ENCODE data around the gene PLCB1. TPM values are rescaled to one million over a fixed set of nuclear protein-coding genes. Genes with fewer than 3 reads are reported as not detected.

PLCB1 gene
- total RNA-seq, 1 donor from 2014 or later: 10.7 TPM

DNA sequence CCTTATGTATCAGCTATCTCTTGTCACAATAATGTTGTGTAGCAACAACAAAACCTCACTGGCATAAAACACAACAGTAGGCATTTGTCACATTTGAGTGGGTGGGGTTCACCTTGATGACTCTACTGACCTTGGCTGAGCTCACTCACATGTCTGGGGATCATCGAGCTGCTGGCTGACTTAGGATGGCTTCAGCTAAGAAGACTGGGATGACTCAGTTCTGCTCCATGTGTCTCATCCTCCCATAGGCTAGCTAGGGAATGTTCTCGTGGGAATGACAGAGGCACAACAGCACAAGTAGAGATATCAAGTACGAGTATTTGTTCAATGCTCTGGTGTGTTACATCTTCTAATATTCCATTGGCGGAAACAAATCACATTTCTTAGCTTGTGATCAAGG lies 167.9 kb downstream of the PLCB1 start:
- Histone ChIP-seq H3K4me1 (ENCODE audit: insufficient read depth, low read length) (no peaks in the 10 kb centered on the region), H3K27me3 (ENCODE audit: insufficient read depth, low read length) (no peaks in the 10 kb centered on the region), H3K9me3 (ENCODE audit: insufficient read depth, low read depth, low read length) (no peaks in the 10 kb centered on the region), H3K36me3 (ENCODE audit: insufficient read depth, low read length) (no peaks in the 10 kb centered on the region), H3K4me3 (ENCODE audit: insufficient read depth, low read depth, low read length) (no peak overlapping the region), H3K4me2 (ENCODE audit: low read length) (no peak overlapping the region), H3K9ac (ENCODE audit: low read length) (no peak overlapping the region), H2AFZ (ENCODE audit: low read depth, low read length) (no peak overlapping the region), H3K79me2 (ENCODE audit: insufficient read depth, low read length) (no peaks in the 10 kb centered on the region), H4K20me1 (ENCODE audit: insufficient read depth, low read length) (no peaks in the 10 kb centered on the region), H3K27ac (ENCODE audit: low read depth, low read length) (no peak overlapping the region)
- H3K4me1 Mint-ChIP-seq (ENCODE audit: low read depth, unreplicated experiment): peaks cover 9% of the 10 kb centered on the region
- H3K27ac Mint-ChIP-seq (ENCODE audit: unreplicated experiment): no peak overlapping the region
- H3K9me3 Mint-ChIP-seq (ENCODE audit: unreplicated experiment): no peaks in the 10 kb centered on the region
- no peak overlapping the region for H3K4me3 Mint-ChIP-seq (ENCODE audit: unreplicated experiment)
- H3K27me3 Mint-ChIP-seq (ENCODE audit: low read depth, unreplicated experiment): no peaks in the 10 kb centered on the region
- FAIRE-seq (no peak), DNase-seq (ENCODE audit: low read depth) (peak; percentile 27)
- no peak for TF ChIP-seq EZH2 (IDR thresholded peaks at IDR 0.05; ENCODE audit: insufficient read depth, low read length)
- TF ChIP-seq, protein P1, sequence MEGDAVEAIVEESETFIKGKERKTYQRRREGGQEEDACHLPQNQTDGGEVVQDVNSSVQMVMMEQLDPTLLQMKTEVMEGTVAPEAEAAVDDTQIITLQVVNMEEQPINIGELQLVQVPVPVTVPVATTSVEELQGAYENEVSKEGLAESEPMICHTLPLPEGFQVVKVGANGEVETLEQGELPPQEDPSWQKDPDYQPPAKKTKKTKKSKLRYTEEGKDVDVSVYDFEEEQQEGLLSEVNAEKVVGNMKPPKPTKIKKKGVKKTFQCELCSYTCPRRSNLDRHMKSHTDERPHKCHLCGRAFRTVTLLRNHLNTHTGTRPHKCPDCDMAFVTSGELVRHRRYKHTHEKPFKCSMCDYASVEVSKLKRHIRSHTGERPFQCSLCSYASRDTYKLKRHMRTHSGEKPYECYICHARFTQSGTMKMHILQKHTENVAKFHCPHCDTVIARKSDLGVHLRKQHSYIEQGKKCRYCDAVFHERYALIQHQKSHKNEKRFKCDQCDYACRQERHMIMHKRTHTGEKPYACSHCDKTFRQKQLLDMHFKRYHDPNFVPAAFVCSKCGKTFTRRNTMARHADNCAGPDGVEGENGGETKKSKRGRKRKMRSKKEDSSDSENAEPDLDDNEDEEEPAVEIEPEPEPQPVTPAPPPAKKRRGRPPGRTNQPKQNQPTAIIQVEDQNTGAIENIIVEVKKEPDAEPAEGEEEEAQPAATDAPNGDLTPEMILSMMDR (IDR thresholded peaks at IDR 0.05; ENCODE audit: insufficient read depth, low read depth, low read length): no peak
- H3K36me3 Mint-ChIP-seq (ENCODE audit: low read depth, unreplicated experiment): peaks cover 2% of the 10 kb centered on the region

DNA sequence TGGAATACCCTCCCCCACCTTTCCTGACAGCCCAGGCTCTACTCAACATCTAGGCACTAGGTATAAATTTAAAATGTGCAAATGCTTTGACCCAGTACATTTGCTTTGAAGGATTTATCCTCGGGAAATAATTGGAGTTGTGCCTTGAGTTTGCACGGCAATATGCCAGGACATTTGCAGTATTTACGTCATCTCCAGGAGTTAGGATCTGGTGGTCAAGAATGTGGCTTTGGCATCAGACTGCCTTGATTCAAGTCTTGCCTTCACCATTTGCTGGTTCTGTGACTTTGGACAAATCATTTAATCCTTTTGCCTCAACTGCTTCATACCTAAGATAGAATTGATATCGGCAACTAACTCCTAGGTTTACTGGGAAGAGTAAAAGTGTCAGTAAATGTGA lies 169.6 kb downstream of the PLCB1 start:
- no peaks in the 10 kb centered on the region for H3K27me3 ChIP-seq (ENCODE audit: insufficient read depth, low read length)
- DNase-seq (ENCODE audit: low read depth) (peak; percentile 76), FAIRE-seq (no peak)
- Mint-ChIP-seq H3K9me3 (ENCODE audit: unreplicated experiment) (no peaks in the 10 kb centered on the region), H3K4me1 (ENCODE audit: low read depth, unreplicated experiment) (peaks cover 7% of the 10 kb centered on the region), H3K27me3 (ENCODE audit: low read depth, unreplicated experiment) (peaks cover 6% of the 10 kb centered on the region), H3K27ac (ENCODE audit: unreplicated experiment) (no peak overlapping the region), H3K36me3 (ENCODE audit: low read depth, unreplicated experiment) (peaks cover 2% of the 10 kb centered on the region), H3K4me3 (ENCODE audit: unreplicated experiment) (no peak overlapping the region)
- no peak overlapping the region for H2AFZ ChIP-seq (ENCODE audit: low read depth, low read length)
- H3K9ac ChIP-seq (ENCODE audit: low read length): no peak overlapping the region
- H3K4me3 ChIP-seq (ENCODE audit: insufficient read depth, low read depth, low read length): no peak overlapping the region
- no peak overlapping the region for H3K4me2 ChIP-seq (ENCODE audit: low read length)
- no peaks in the 10 kb centered on the region for H3K9me3 ChIP-seq (ENCODE audit: insufficient read depth, low read depth, low read length)
- no peaks in the 10 kb centered on the region for H3K4me1 ChIP-seq (ENCODE audit: insufficient read depth, low read length)
- H3K27ac ChIP-seq (ENCODE audit: low read depth, low read length): no peak overlapping the region
- TF ChIP-seq, protein P1 (IDR thresholded peaks at IDR 0.05; ENCODE audit: insufficient read depth, low read depth, low read length): no peak
- TF ChIP-seq EZH2 (IDR thresholded peaks at IDR 0.05; ENCODE audit: insufficient read depth, low read length): no peak
- no peaks in the 10 kb centered on the region for H4K20me1 ChIP-seq (ENCODE audit: insufficient read depth, low read length)
- H3K79me2 ChIP-seq (ENCODE audit: insufficient read depth, low read length): no peaks in the 10 kb centered on the region
- no peaks in the 10 kb centered on the region for H3K36me3 ChIP-seq (ENCODE audit: insufficient read depth, low read length)

DNA sequence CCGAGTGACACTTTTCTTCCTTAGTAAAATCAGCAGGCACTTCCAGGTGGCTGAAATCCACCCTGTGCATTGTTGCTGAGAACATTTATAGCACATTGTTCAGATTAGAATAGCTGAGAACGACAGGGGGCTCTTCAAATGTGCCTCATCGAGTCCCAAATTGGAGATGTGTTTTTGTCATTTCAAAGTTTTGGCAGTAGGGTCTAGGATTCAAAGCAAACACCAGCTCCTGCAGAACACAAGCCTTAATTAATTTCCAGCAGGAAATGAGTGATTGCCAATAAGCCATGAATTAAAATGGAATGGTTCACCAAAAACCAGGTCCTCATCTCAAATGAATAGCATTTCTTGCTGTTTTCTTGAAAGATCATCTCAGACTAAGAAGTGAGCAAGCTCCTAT lies 171.6 kb downstream of the PLCB1 start:
- Histone ChIP-seq H4K20me1 (ENCODE audit: insufficient read depth, low read length) (no peaks in the 10 kb centered on the region), H3K36me3 (ENCODE audit: insufficient read depth, low read length) (no peaks in the 10 kb centered on the region), H3K9ac (ENCODE audit: low read length) (no peak overlapping the region), H3K4me3 (ENCODE audit: insufficient read depth, low read depth, low read length) (no peak overlapping the region), H3K4me1 (ENCODE audit: insufficient read depth, low read length) (no peaks in the 10 kb centered on the region), H3K27me3 (ENCODE audit: insufficient read depth, low read length) (no peaks in the 10 kb centered on the region), H3K4me2 (ENCODE audit: low read length) (no peak overlapping the region), H3K9me3 (ENCODE audit: insufficient read depth, low read depth, low read length) (no peaks in the 10 kb centered on the region), H3K79me2 (ENCODE audit: insufficient read depth, low read length) (no peaks in the 10 kb centered on the region), H3K27ac (ENCODE audit: low read depth, low read length) (no peak overlapping the region), H2AFZ (ENCODE audit: low read depth, low read length) (no peak overlapping the region)
- peaks cover 7% of the 10 kb centered on the region for H3K4me1 Mint-ChIP-seq (ENCODE audit: low read depth, unreplicated experiment)
- no peak for FAIRE-seq
- no peak for TF ChIP-seq EZH2 (IDR thresholded peaks at IDR 0.05; ENCODE audit: insufficient read depth, low read length)
- TF ChIP-seq, protein P1 (IDR thresholded peaks at IDR 0.05; ENCODE audit: insufficient read depth, low read depth, low read length): no peak
- DNase-seq (ENCODE audit: low read depth): no peak
- H3K4me3 Mint-ChIP-seq (ENCODE audit: unreplicated experiment): no peak overlapping the region
- peaks cover 2% of the 10 kb centered on the region for H3K36me3 Mint-ChIP-seq (ENCODE audit: low read depth, unreplicated experiment)
- H3K27ac Mint-ChIP-seq (ENCODE audit: unreplicated experiment): no peak overlapping the region
- no peaks in the 10 kb centered on the region for H3K9me3 Mint-ChIP-seq (ENCODE audit: unreplicated experiment)
- peaks cover 6% of the 10 kb centered on the region for H3K27me3 Mint-ChIP-seq (ENCODE audit: low read depth, unreplicated experiment)

Measured in astrocyte (in vitro differentiated cells and primary cell).